Hepatocyte (in vitro differentiated cells): ENCODE data around the gene ID3. TPM values are rescaled to one million over a fixed set of nuclear protein-coding genes. Genes with fewer than 3 reads are reported as not detected.

Source experiments
- DNase-seq: peaks from one replicate; pipeline ENCODE4 v3.0.0-alpha.2; 2016; ENCODE audit warnings: low spot score
- H2AFZ ChIP-seq: fragments of 200-600 bp; sonication (generic); 2 replicates; pipeline ENCODE4 v1.6.0; 2016; ENCODE audit warnings: antibody characterized with exemption, mild to moderate bottlenecking
- H3K27ac ChIP-seq: fragments of 200-600 bp; sonication (generic); 2 replicates; pipeline ENCODE4 v1.5.1; 2016; ENCODE audit warnings: mild to moderate bottlenecking
- H3K27me3 ChIP-seq: fragments of 200-600 bp; sonication (generic); 2 replicates; pipeline ENCODE4 v1.6.1; 2016
- H3K36me3 ChIP-seq: fragments of 200-600 bp; sonication (generic); replicated peaks from 2 replicates; pipeline ENCODE4 v1.5.1; 2016; ENCODE audit warnings: low read depth; ENCODE audit not compliant: insufficient read depth
- H3K4me1 ChIP-seq: fragments of 200-600 bp; sonication (generic); 2 replicates; pipeline ENCODE4 v1.5.1; 2016; ENCODE audit warnings: mild to moderate bottlenecking, moderate library complexity; ENCODE audit not compliant: insufficient read depth
- H3K4me2 ChIP-seq: fragments of 200-600 bp; sonication (generic); 2 replicates; pipeline ENCODE4 v1.6.0; 2016
- H3K4me3 ChIP-seq: fragments of 200-600 bp; sonication (generic); 2 replicates; pipeline ENCODE4 v1.5.1; 2016; ENCODE audit warnings: mild to moderate bottlenecking
- H3K79me2 ChIP-seq: fragments of 200-600 bp; sonication (generic); 2 replicates; pipeline ENCODE4 v1.6.0; 2017; ENCODE audit warnings: mild to moderate bottlenecking
- H3K9me2 ChIP-seq: fragments of 200-600 bp; sonication (generic); replicated peaks from 2 replicates; pipeline ENCODE4 v1.6.0; 2017; ENCODE audit warnings: mild to moderate bottlenecking; ENCODE audit not compliant: insufficient read depth
- H3K9me3 ChIP-seq: fragments of 200-600 bp; sonication (generic); 2 replicates; pipeline ENCODE4 v1.5.1; 2016; ENCODE audit warnings: low read depth, mild to moderate bottlenecking
- H4K20me1 ChIP-seq: fragments of 200-600 bp; sonication (generic); 2 replicates; pipeline ENCODE4 v1.6.0; 2016; ENCODE audit warnings: mild to moderate bottlenecking; ENCODE audit not compliant: insufficient read depth, poor library complexity, severe bottlenecking
- CTCF ChIP-seq: fragments of 200-600 bp; sonication (generic); IDR thresholded peaks from 2 replicates; pipeline ENCODE4 v1.5.1; 2016; ENCODE audit warnings: antibody characterized with exemption, mild to moderate bottlenecking; ENCODE audit not compliant: poor library complexity
- EZH2 ChIP-seq: fragments of 200-600 bp; sonication (generic); IDR thresholded peaks from 2 replicates; pipeline ENCODE4 v1.6.1; 2016; ENCODE audit warnings: antibody characterized with exemption, mild to moderate bottlenecking, borderline replicate concordance
- EZH2phosphoT487 ChIP-seq: fragments of 200-600 bp; sonication (generic); IDR thresholded peaks from one replicate; pipeline ENCODE4 v1.6.1; 2018; ENCODE audit warnings: antibody characterized with exemption, mild to moderate bottlenecking, low read depth, moderate library complexity; ENCODE audit not compliant: unreplicated experiment, severe bottlenecking
- WGBS: methylation state at CpG from one replicate; pipeline ENCODE4 v1.1.6; 2016; ENCODE audit warnings: low lambda C conversion rate; ENCODE audit errors: missing lambda C conversion rate; 5-methylcytosine and 5-hydroxymethylcytosine counted together
- polyA plus RNA-seq: library from polyadenylated mRNA; unstranded; fragments of >200 nt; fragmentation: Nextera tagmentation; extraction: Ambion mirVana; gene quantifications from 2 replicates; pipeline ENCODE4 v1.2.1, GENCODE V29; 2016
- total RNA-seq: library from RNA; depleted of rRNA; stranded (reverse); fragments of >200 nt; gene quantifications from 2 replicates; pipeline ENCODE4 v1.2.3, GENCODE V29; 2014

ID3 gene
- total and polyA plus RNA-seq, 2 experiments from 2014 or later = 155 to 314 TPM

GRCh38 chr1:23564529-23565122 lies 5.3 kb upstream of the ID3 start:
- no peak overlapping the region for H2AFZ ChIP-seq
- H3K9me2 ChIP-seq = no peaks in the 10 kb centered on the region
- H3K79me2 ChIP-seq = no peaks in the 10 kb centered on the region
- peak overlapping the region; percentile 81 for H3K27ac ChIP-seq
- no peak for DNase-seq
- H3K4me2 ChIP-seq = peak overlapping the region; percentile 34
- TF ChIP-seq EZH2phosphoT487 (no peak), CTCF (no peak), EZH2 (no peak)
- H3K36me3 ChIP-seq = no peaks in the 10 kb centered on the region
- 33% methylated on average over 10 of the region's 10 CpGs for WGBS
- no peak overlapping the region for H3K4me3 ChIP-seq
- no peaks in the 10 kb centered on the region for H3K27me3 ChIP-seq
- no peaks in the 10 kb centered on the region for H3K9me3 ChIP-seq
- H3K4me1 ChIP-seq = peaks cover 51% of the 10 kb centered on the region
- no peaks in the 10 kb centered on the region for H4K20me1 ChIP-seq

- H3K27me3 ChIP-seq = no peaks in the 10 kb centered on the region
- no peaks in the 10 kb centered on the region for H3K9me2 ChIP-seq
- TF ChIP-seq CTCF = no peak
- no peak for TF ChIP-seq EZH2phosphoT487
- TF ChIP-seq EZH2 = no peak
- H3K9me3 ChIP-seq = no peaks in the 10 kb centered on the region
- no peak for DNase-seq
- WGBS = 58% methylated on average over 3 of the region's 3 CpGs
- no peak overlapping the region for H3K4me3 ChIP-seq
- H3K4me2 ChIP-seq = peak overlapping the region; percentile 34
- H3K27ac ChIP-seq = peak overlapping the region; percentile 81
- H3K79me2 ChIP-seq = peaks cover 3% of the 10 kb centered on the region
- H2AFZ ChIP-seq = no peak overlapping the region
- peaks cover 48% of the 10 kb centered on the region for H3K4me1 ChIP-seq
- no peaks in the 10 kb centered on the region for H3K36me3 ChIP-seq
- H4K20me1 ChIP-seq = peaks cover 2% of the 10 kb centered on the region
Observed at GRCh38 chr1:23563755-23564374, 4.6 kb upstream of the ID3 start.

- H3K4me3 ChIP-seq = no peak overlapping the region
- H3K4me1 ChIP-seq = peaks cover 43% of the 10 kb centered on the region
- TF ChIP-seq CTCF (no peak), EZH2phosphoT487 (no peak), EZH2 (no peak)
- no peaks in the 10 kb centered on the region for H3K27me3 ChIP-seq
- H3K4me2 ChIP-seq = peak overlapping the region; percentile 50
- H3K9me2 ChIP-seq = no peaks in the 10 kb centered on the region
- peak overlapping the region; percentile 81 for H3K27ac ChIP-seq
- DNase-seq = no peak
- 68% methylated on average over 9 of the region's 9 CpGs for WGBS
- no peaks in the 10 kb centered on the region for H3K9me3 ChIP-seq
- peaks cover 6% of the 10 kb centered on the region for H4K20me1 ChIP-seq
- H3K36me3 ChIP-seq = no peaks in the 10 kb centered on the region
- no peak overlapping the region for H2AFZ ChIP-seq
- H3K79me2 ChIP-seq = peaks cover 12% of the 10 kb centered on the region
Observed at GRCh38 chr1:23563003-23563402, 3.7 kb upstream of the ID3 start.
